BLaER1 (cell line): ENCODE data around the gene ZNF564.
"Not testable (repeated sequence)": the region's sequence is repeated elsewhere in the genome, so short reads cannot be mapped to it uniquely, and the experiment has no call there.

Experiments used
- H3K27ac ChIP-seq: shearing (Covaris generic); formaldehyde crosslinking; 2 replicates; pipeline ENCODE4 v1.8.1; 2022
- H3K27me3 ChIP-seq: shearing (Covaris generic); formaldehyde crosslinking; 2 replicates; pipeline ENCODE4 v1.8.1; 2022
- H3K36me3 ChIP-seq: shearing (Covaris generic); formaldehyde crosslinking; 2 replicates; pipeline ENCODE4 v1.8.1; 2022
- H3K4me1 ChIP-seq: shearing (Covaris generic); formaldehyde crosslinking; 2 replicates; pipeline ENCODE4 v1.8.1; 2022
- H3K4me2 ChIP-seq: shearing (Covaris generic); formaldehyde crosslinking; 2 replicates; pipeline ENCODE4 v1.8.1; 2022
- H3K4me3 ChIP-seq: shearing (Covaris generic); formaldehyde crosslinking; 2 replicates; pipeline ENCODE4 v1.8.1; 2022
- H3K9ac ChIP-seq: shearing (Covaris generic); formaldehyde crosslinking; 2 replicates; pipeline ENCODE4 v1.8.1; 2022
- H3K9me3 ChIP-seq: shearing (Covaris generic); formaldehyde crosslinking; 2 replicates; pipeline ENCODE4 v1.8.1; 2022
- H4K20me1 ChIP-seq: shearing (Covaris generic); formaldehyde crosslinking; 2 replicates; pipeline ENCODE4 v1.8.1; 2022
- Cebpa-rat ChIP-seq: shearing (Covaris generic); IDR thresholded peaks from 2 replicates; pipeline ENCODE4 v1.8.1; 2022

The ZNF564 gene

GRCh38 chr19:12513531-12514061, 37.7 kb downstream of the ZNF564 start:
- Histone ChIP-seq H3K4me1 (peaks cover 4% of the 10 kb centered on the region; the same call in 1 of the 2 replicates), H3K9me3 (peaks cover 90% of the 10 kb centered on the region), H3K9ac (no peak overlapping the region), H3K27ac (no peak overlapping the region), H4K20me1 (no peaks in the 10 kb centered on the region), H3K36me3 (peaks cover 42% of the 10 kb centered on the region), H3K27me3 (no peaks in the 10 kb centered on the region), H3K4me3 (no peak overlapping the region), H3K4me2 (no peak overlapping the region)
- TF ChIP-seq Cebpa-rat = no peak

DNA sequence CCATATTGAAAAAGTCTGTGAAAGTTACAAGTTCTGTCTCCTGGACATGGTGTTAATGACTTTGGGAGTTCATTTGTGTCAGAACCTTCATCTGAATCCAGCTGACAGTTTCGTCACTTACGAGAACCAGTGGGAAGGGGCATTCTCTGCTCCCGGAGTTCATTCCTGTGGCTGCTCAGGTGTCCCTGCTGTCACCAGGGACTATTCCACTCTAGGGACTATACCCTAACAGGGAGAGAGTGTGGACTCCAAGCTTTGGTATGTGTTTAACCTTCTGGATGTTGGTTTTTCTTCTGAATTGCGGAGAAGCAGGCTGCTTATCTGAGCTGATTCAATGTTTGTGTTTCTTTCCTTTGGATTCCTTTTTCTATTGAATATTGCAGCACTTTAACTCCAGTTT, 54.2 kb downstream of the ZNF564 start:
- no peaks in the 10 kb centered on the region for H3K36me3 ChIP-seq
- peaks cover 12% of the 10 kb centered on the region for H3K4me1 ChIP-seq
- no peak for TF ChIP-seq Cebpa-rat
- peaks cover 23% of the 10 kb centered on the region for H3K9me3 ChIP-seq
- no peak overlapping the region for H3K4me3 ChIP-seq
- no peak overlapping the region for H3K27ac ChIP-seq
- no peaks in the 10 kb centered on the region for H3K27me3 ChIP-seq
- H3K9ac ChIP-seq = no peak overlapping the region
- H4K20me1 ChIP-seq = no peaks in the 10 kb centered on the region
- H3K4me2 ChIP-seq = no peak overlapping the region

DNA sequence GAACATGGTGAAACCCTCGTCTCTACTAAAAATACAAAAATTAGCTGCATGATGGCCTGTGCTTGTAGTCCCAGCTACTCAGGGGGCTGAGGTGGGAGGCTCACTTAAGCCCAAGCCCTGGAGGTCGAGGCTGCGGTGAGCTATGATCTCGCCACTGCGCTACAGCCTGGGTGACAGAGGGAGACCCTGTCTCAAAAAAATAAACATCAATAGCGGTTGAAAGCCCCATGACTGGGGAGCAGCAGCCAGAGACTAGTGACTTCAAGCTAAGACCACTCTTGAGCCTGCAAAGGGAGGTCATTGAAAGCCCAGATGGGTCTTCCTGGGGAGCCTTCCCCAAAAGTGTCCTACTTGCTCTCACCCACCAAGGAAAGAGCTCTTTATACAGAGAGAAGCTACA, 54.8 kb downstream of the ZNF564 start:
- H4K20me1 ChIP-seq = no peaks in the 10 kb centered on the region

GRCh38 chr19:12495002-12495802, 56.1 kb downstream of the ZNF564 start:
- H3K4me3 ChIP-seq = peak overlapping the region; percentile 80
- H3K27ac ChIP-seq = peak overlapping the region; percentile 93
- H3K4me1 ChIP-seq = peaks cover 12% of the 10 kb centered on the region
- no peaks in the 10 kb centered on the region for H4K20me1 ChIP-seq
- peaks cover 28% of the 10 kb centered on the region for H3K9me3 ChIP-seq
- H3K9ac ChIP-seq = peak overlapping the region; percentile 89
- TF ChIP-seq Cebpa-rat = no peak
- no peaks in the 10 kb centered on the region for H3K36me3 ChIP-seq
- peak overlapping the region; percentile 93 for H3K4me2 ChIP-seq
- no peaks in the 10 kb centered on the region for H3K27me3 ChIP-seq

More for the DNA sequence above, 54.8 kb downstream of the ZNF564 start:
- Histone ChIP-seq H3K27me3 (no peaks in the 10 kb centered on the region), H3K9ac (no peak overlapping the region), H3K27ac (no peak overlapping the region), H3K4me3 (no peak overlapping the region), H3K9me3 (peaks cover 19% of the 10 kb centered on the region), H3K4me2 (no peak overlapping the region), H3K36me3 (no peaks in the 10 kb centered on the region), H3K4me1 (peaks cover 12% of the 10 kb centered on the region)
- TF ChIP-seq Cebpa-rat = no peak

- no peak overlapping the region for H3K9ac ChIP-seq
- 0 out of 2 replicates have a peak overlapping the region, but pooled peaks have one; percentile 80 for H3K4me3 ChIP-seq
Measured at GRCh38 chr19:12494260-12494860, 56.9 kb downstream of the ZNF564 start.

GRCh38 chr19:12486265-12486783, 65.0 kb downstream of the ZNF564 start:
- H3K4me3 ChIP-seq, H3K27ac ChIP-seq, H3K9ac ChIP-seq, H3K36me3 ChIP-seq, H3K27me3 ChIP-seq: not testable (repeated sequence)
- Histone ChIP-seq H3K4me2 (peak overlapping the region; percentile 83), H3K9me3 (peaks cover 14% of the 10 kb centered on the region), H4K20me1 (peaks cover 24% of the 10 kb centered on the region), H3K4me1 (peaks cover 39% of the 10 kb centered on the region)

More at GRCh38 chr19:12494260-12494860, 56.9 kb downstream of the ZNF564 start:
- Histone ChIP-seq H3K27ac (no peak overlapping the region), H3K36me3 (no peaks in the 10 kb centered on the region), H3K4me1 (peaks cover 12% of the 10 kb centered on the region), H3K27me3 (no peaks in the 10 kb centered on the region), H3K4me2 (peak overlapping the region; percentile 93), H3K9me3 (peaks cover 20% of the 10 kb centered on the region), H4K20me1 (no peaks in the 10 kb centered on the region)
- no peak for TF ChIP-seq Cebpa-rat

GRCh38 chr19:12485571-12485970, 65.7 kb downstream of the ZNF564 start:
- peaks cover 24% of the 10 kb centered on the region for H4K20me1 ChIP-seq
- peak overlapping the region; percentile 95; the same call in 1 of the 2 replicates for H3K4me3 ChIP-seq
- no peak overlapping the region for H3K27ac ChIP-seq
- TF ChIP-seq Cebpa-rat = no peak
- H3K4me2 ChIP-seq = peak overlapping the region; percentile 83
- H3K27me3 ChIP-seq = no peaks in the 10 kb centered on the region
- H3K9me3 ChIP-seq = peaks cover 14% of the 10 kb centered on the region
- peaks cover 42% of the 10 kb centered on the region for H3K4me1 ChIP-seq
- H3K36me3 ChIP-seq = peaks cover 9% of the 10 kb centered on the region; the same call in 1 of the 2 replicates
- H3K9ac ChIP-seq = peak overlapping the region; percentile 91; the same call in 1 of the 2 replicates

- H4K20me1 ChIP-seq = peaks cover 24% of the 10 kb centered on the region
- peak overlapping the region; percentile 91 for H3K9ac ChIP-seq
- H3K9me3 ChIP-seq = peaks cover 19% of the 10 kb centered on the region
- H3K27ac ChIP-seq = peak overlapping the region; percentile 88; the same call in 1 of the 2 replicates
- peaks cover 9% of the 10 kb centered on the region; the same call in 1 of the 2 replicates for H3K36me3 ChIP-seq
- H3K4me3 ChIP-seq = peak overlapping the region; percentile 95
- peak overlapping the region; percentile 83 for H3K4me2 ChIP-seq
- TF ChIP-seq Cebpa-rat = no peak
- no peaks in the 10 kb centered on the region for H3K27me3 ChIP-seq
- peaks cover 42% of the 10 kb centered on the region for H3K4me1 ChIP-seq
Measured at GRCh38 chr19:12485052-12485416, 66.2 kb downstream of the ZNF564 start.

DNA sequence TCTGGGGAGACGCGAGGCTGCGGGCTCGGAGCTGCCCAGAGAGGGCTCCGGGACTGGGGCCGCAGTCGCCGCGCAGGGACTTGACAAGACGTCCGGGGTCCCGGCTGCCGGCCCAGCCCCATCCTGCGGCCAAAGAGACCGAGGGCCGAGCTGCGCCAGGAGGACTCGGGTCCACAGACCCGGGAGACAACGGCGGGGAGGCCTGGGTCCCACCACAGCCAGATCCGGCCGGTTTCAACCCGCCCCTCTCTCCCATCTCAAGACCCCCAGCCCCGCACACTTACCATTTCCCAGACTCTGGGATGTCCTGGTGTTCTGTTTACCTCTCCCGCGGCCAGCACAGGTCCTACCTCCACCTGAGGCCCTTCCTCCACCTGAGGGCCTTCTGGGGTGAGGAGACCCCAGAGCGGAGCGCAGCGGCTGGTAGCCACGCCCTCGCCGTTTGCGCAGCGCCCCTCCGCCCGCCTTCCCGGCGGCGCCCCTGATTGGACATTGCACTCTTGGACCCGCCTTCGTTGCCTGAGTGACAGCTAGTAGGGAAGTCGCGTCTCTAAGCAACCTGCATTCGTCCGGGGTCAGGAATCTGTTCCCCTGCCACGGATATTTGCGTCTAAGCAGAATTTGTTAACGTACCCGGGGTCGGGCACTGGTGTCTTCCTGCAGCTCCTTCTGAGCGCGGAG, 66.8 kb downstream of the ZNF564 start, which contains the start of gene ZNF709:
TSS of gene ZNF709 (minus strand) at position 446 of the 681 bp plus-strand sequence. CDS start at position 287, 159 bp downstream.
- Histone ChIP-seq H3K4me1 (peaks cover 42% of the 10 kb centered on the region), H3K9me3 (peaks cover 24% of the 10 kb centered on the region), H3K27ac (peak within 1 kb of the TSS; percentile 88), H3K36me3 (peaks cover 15% of the 10 kb centered on the region), H3K27me3 (no peaks in the 10 kb centered on the region), H3K9ac (peak within 1 kb of the TSS; percentile 91), H3K4me2 (peak within 1 kb of the TSS; percentile 83), H3K4me3 (peak within 1 kb of the TSS; percentile 95), H4K20me1 (peaks cover 24% of the 10 kb centered on the region)
- no peak for TF ChIP-seq Cebpa-rat
